HEK293 (cell line): ENCODE results near the gene CKMT2.

ENCODE experiments used
- CTCF ChIA-PET: fragments of 350-600 bp; formaldehyde crosslinking; extraction: SDS; loops from one replicate; lab custom pipeline; 2021; ENCODE audit warnings: antibody characterized with exemption; lab: Yijun Ruan, JAX
- POLR2A ChIA-PET: fragments of 300-600 bp; formaldehyde crosslinking; extraction: SDS; loops from one replicate; lab custom pipeline; 2020; ENCODE audit warnings: antibody characterized with exemption, inconsistent platforms; lab: Yijun Ruan, JAX
- H3K27ac ChIP-seq: fragments of 200-500 bp; sonication (Bioruptor generic); 2 replicates; pipeline ENCODE4 v1.5.1; 2014; ENCODE audit warnings: low read depth, low read length, control low read depth, inconsistent platforms; ENCODE audit errors: extremely low read depth
- H3K36me3 ChIP-seq, 2 experiments: fragments of 200-500 bp in 1 of 2; sonication (Bioruptor generic) in 1 of 2; 1 replicate in 1 of 2; 2 replicates in 1 of 2; pipeline ENCODE4 v1.5.1; 2014 to 2017; ENCODE audit warnings: inconsistent platforms in 2 of 2, low read length in 2 of 2; ENCODE audit not compliant: control insufficient read depth in 2 of 2, insufficient read depth in 1 of 2
- H3K4me1 ChIP-seq: fragments of 200-500 bp; sonication (Bioruptor generic); 2 replicates; pipeline ENCODE4 v1.5.1; 2014; ENCODE audit warnings: mild to moderate bottlenecking, low read length, inconsistent platforms; ENCODE audit not compliant: control insufficient read depth, insufficient read depth
- H3K4me3 ChIP-seq: 2 replicates; pipeline ENCODE4 v1.5.1; 2011; ENCODE audit warnings: low read depth, mild to moderate bottlenecking, control low read depth, low read length, moderate library complexity
- H3K9me3 ChIP-seq: fragments of 200-500 bp; sonication (Bioruptor generic); 2 replicates; pipeline ENCODE4 v1.5.1; 2014; ENCODE audit warnings: low read depth, low read length, inconsistent platforms; ENCODE audit not compliant: control insufficient read depth, insufficient read depth
- KLF1 ChIP-seq: fragments of 450-650 bp; formaldehyde crosslinking; IDR thresholded peaks from 2 replicates; pipeline ENCODE4 v1.5.1; 2016; ENCODE audit warnings: missing biosample characterization, missing genetic modification characterization
- SCRT2 ChIP-seq: fragments of 450-650 bp; formaldehyde crosslinking; IDR thresholded peaks from 2 replicates; pipeline ENCODE4 v1.5.1; 2016; ENCODE audit warnings: missing biosample characterization, missing genetic modification characterization
- SP3 ChIP-seq: fragments of 450-650 bp; formaldehyde crosslinking; IDR thresholded peaks from 2 replicates; pipeline ENCODE4 v1.5.1; 2016; ENCODE audit warnings: missing biosample characterization, missing genetic modification characterization
- SP7 ChIP-seq: fragments of 450-650 bp; formaldehyde crosslinking; IDR thresholded peaks from 2 replicates; pipeline ENCODE4 v1.5.1; 2016; ENCODE audit warnings: missing biosample characterization, missing genetic modification characterization
- TCF7L2 ChIP-seq: IDR thresholded peaks from 2 replicates; pipeline ENCODE4 v1.6.1; 2011; ENCODE audit warnings: low read depth, mild to moderate bottlenecking, inconsistent platforms, low read length, moderate library complexity, borderline replicate concordance
- ZFHX2 ChIP-seq: fragments of 450-650 bp; formaldehyde crosslinking; conservative IDR thresholded peaks from 2 replicates; pipeline ENCODE4 v1.5.1; 2016; ENCODE audit warnings: missing biosample characterization, missing genetic modification characterization
- ZNF148 ChIP-seq: fragments of 450-650 bp; formaldehyde crosslinking; IDR thresholded peaks from 2 replicates; pipeline ENCODE4 v1.5.0; 2017; ENCODE audit warnings: missing biosample characterization, missing genetic modification characterization, borderline replicate concordance
- ZNF19 ChIP-seq: fragments of 450-650 bp; formaldehyde crosslinking; IDR thresholded peaks from 2 replicates; pipeline ENCODE4; 2016; ENCODE audit warnings: missing biosample characterization, missing genetic modification characterization, low read depth
- ZNF214 ChIP-seq: fragments of 450-650 bp; formaldehyde crosslinking; IDR thresholded peaks from 2 replicates; pipeline ENCODE4 v1.5.1; 2017; ENCODE audit warnings: missing biosample characterization, mild to moderate bottlenecking, missing genetic modification characterization, borderline replicate concordance
- ZNF221 ChIP-seq: fragments of 450-650 bp; formaldehyde crosslinking; IDR thresholded peaks from 2 replicates; pipeline ENCODE4 v1.5.1; 2017; ENCODE audit warnings: missing biosample characterization, missing genetic modification characterization, borderline replicate concordance
- ZNF223 ChIP-seq: fragments of 450-650 bp; formaldehyde crosslinking; IDR thresholded peaks from 2 replicates; pipeline ENCODE4 v1.5.1; 2016; ENCODE audit warnings: missing biosample characterization, missing genetic modification characterization
- ZNF248 ChIP-seq: fragments of 450-650 bp; formaldehyde crosslinking; IDR thresholded peaks from 2 replicates; pipeline ENCODE4 v1.5.1; 2017; ENCODE audit warnings: missing biosample characterization, missing genetic modification characterization
- ZNF335 ChIP-seq: fragments of 450-650 bp; formaldehyde crosslinking; conservative IDR thresholded peaks from 2 replicates; pipeline ENCODE4 v1.5.1; 2016; ENCODE audit warnings: missing biosample characterization, missing genetic modification characterization
- ZNF362 ChIP-seq: fragments of 450-650 bp; formaldehyde crosslinking; IDR thresholded peaks from 2 replicates; pipeline ENCODE4 v1.5.1; 2016; ENCODE audit warnings: missing biosample characterization, missing genetic modification characterization
- ZNF37A ChIP-seq: fragments of 450-650 bp; IDR thresholded peaks from 2 replicates; pipeline ENCODE4 v1.5.1; 2018; ENCODE audit warnings: missing biosample characterization, missing genetic modification characterization
- ZNF473 ChIP-seq: fragments of 450-650 bp; formaldehyde crosslinking; IDR thresholded peaks from 2 replicates; pipeline ENCODE4 v1.5.1; 2017; ENCODE audit warnings: missing biosample characterization, missing genetic modification characterization
- ZNF521 ChIP-seq: fragments of 450-650 bp; formaldehyde crosslinking; IDR thresholded peaks from 2 replicates; pipeline ENCODE4 v1.5.1; 2017; ENCODE audit warnings: missing biosample characterization, mild to moderate bottlenecking, missing genetic modification characterization
- ZNF555 ChIP-seq: fragments of 450-650 bp; formaldehyde crosslinking; conservative IDR thresholded peaks from 2 replicates; pipeline ENCODE4 v1.5.1; 2017; ENCODE audit warnings: missing biosample characterization, mild to moderate bottlenecking, missing genetic modification characterization, inconsistent platforms
- ZNF558 ChIP-seq: fragments of 450-650 bp; formaldehyde crosslinking; IDR thresholded peaks from 2 replicates; pipeline ENCODE4 v1.5.1; 2016; ENCODE audit warnings: missing biosample characterization, missing genetic modification characterization
- ZNF701 ChIP-seq: fragments of 450-650 bp; formaldehyde crosslinking; IDR thresholded peaks from 2 replicates; pipeline ENCODE4 v1.5.1; 2016; ENCODE audit warnings: missing biosample characterization, missing genetic modification characterization
- ZNF837 ChIP-seq: fragments of 450-650 bp; formaldehyde crosslinking; IDR thresholded peaks from 2 replicates; pipeline ENCODE4 v1.5.1; 2016; ENCODE audit warnings: missing biosample characterization, missing genetic modification characterization
- ZSCAN30 ChIP-seq: fragments of 450-650 bp; IDR thresholded peaks from 2 replicates; pipeline ENCODE4 v1.5.1; 2018; ENCODE audit warnings: missing biosample characterization, mild to moderate bottlenecking, missing genetic modification characterization, moderate library complexity
- TF ChIP-seq, protein P1 (sequence below): fragments of 450-650 bp; formaldehyde crosslinking; IDR thresholded peaks from 2 replicates; pipeline ENCODE4 v1.5.1; 2016; ENCODE audit warnings: missing biosample characterization, missing genetic modification characterization
- TF ChIP-seq, protein P2 (sequence below): fragments of 450-650 bp; formaldehyde crosslinking; IDR thresholded peaks from 2 replicates; pipeline ENCODE4 v1.5.1; 2016; ENCODE audit warnings: missing biosample characterization, missing genetic modification characterization

Gene CKMT2

DNA sequence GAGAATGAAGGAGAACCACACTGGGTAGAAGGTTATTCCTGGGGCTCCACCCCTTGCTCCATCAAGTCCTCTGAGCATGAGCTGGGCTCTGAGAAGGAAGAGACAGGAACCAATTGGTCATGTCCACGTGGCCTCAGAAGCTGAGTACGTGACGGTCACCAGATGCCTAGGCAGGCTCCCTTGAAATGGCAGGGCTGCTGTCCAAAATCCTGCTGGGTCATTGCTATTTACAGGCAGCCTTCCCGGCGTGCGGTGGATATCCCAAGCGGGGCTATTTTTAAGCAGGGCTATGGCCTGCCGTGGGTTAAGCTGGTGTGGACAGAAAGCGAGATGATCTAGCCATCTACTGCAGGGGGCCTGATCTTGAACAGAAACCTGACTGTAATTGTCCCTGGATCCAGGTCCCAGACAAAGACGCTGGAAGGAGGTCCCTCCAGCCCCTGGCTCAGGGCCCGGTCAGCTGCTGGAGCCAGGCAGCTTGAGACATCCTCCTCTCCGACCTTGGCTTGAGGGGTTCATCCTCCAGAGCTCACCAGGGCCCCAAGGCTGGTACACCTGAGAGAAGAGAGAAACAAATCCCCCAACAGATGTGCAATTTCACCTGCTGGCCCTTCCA, 550 bp upstream of the CKMT2 start (continued):
- TF ChIP-seq, protein P1, sequence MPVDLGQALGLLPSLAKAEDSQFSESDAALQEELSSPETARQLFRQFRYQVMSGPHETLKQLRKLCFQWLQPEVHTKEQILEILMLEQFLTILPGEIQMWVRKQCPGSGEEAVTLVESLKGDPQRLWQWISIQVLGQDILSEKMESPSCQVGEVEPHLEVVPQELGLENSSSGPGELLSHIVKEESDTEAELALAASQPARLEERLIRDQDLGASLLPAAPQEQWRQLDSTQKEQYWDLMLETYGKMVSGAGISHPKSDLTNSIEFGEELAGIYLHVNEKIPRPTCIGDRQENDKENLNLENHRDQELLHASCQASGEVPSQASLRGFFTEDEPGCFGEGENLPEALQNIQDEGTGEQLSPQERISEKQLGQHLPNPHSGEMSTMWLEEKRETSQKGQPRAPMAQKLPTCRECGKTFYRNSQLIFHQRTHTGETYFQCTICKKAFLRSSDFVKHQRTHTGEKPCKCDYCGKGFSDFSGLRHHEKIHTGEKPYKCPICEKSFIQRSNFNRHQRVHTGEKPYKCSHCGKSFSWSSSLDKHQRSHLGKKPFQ (tag by site-specific recombination): no peak
- TF ChIP-seq SCRT2 (tag by site-specific recombination): no peak
- TF ChIP-seq ZNF701: no peak
- TF ChIP-seq SP7 (tag by site-specific recombination): no peak
- no peak for TF ChIP-seq ZNF214

- Histone ChIP-seq H3K9me3 (no peaks in the 10 kb centered on the region), H3K4me3 (no peak overlapping the region), H3K36me3 (peaks cover 0 to 4% of the 10 kb centered on the region in 2 experiments; a peak in 1 of 3 replicates), H3K27ac (no peak overlapping the region), H3K4me1 (no peaks in the 10 kb centered on the region)
- TF ChIP-seq SP3 (no peak), ZNF223 (tag by site-specific recombination) (no peak), ZNF521 (tag by site-specific recombination) (no peak), ZNF473 (tag by site-specific recombination) (no peak), ZNF19 (tag by site-specific recombination) (no peak), ZSCAN30 (tag by site-specific recombination) (no peak), KLF1 (tag by site-specific recombination) (no peak), ZNF248 (tag by site-specific recombination) (no peak), ZNF837 (tag by site-specific recombination) (no peak), ZNF555 (tag by site-specific recombination) (no peak), ZNF335 (tag by site-specific recombination) (no peak), ZNF362 (no peak), ZFHX2 (tag by site-specific recombination) (no peak), ZNF148 (tag by site-specific recombination) (no peak), ZNF221 (no peak), ZNF558 (tag by site-specific recombination) (no peak), TCF7L2 (no peak), ZNF37A (tag by site-specific recombination) (no peak)
- TF ChIP-seq, protein P2, sequence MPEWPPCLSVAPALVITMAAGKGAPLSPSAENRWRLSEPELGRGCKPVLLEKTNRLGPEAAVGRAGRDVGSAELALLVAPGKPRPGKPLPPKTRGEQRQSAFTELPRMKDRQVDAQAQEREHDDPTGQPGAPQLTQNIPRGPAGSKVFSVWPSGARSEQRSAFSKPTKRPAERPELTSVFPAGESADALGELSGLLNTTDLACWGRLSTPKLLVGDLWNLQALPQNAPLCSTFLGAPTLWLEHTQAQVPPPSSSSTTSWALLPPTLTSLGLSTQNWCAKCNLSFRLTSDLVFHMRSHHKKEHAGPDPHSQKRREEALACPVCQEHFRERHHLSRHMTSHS (tag by site-specific recombination): no peak
- POLR2A ChIA-PET: interaction anchor here (0.6 kb wide), 1 partner anchor 745 kb away, joined by 5 read pairs; no protein-coding TSS in a partner anchor
- CTCF ChIA-PET: interaction anchor here (0.7 kb wide), 1 partner anchor 1991 kb away, joined by 3 read pairs; no protein-coding TSS in a partner anchor
Measured at GRCh38 chr5:81234299-81234698, 1.2 kb downstream of the CKMT2 start.
